Measurements from ENCODE around the gene DLD.
"Not testable (repeated sequence)": the region's sequence is repeated elsewhere in the genome, so short reads cannot be mapped to it uniquely, and the experiment has no call there.

Gene DLD, protein sequence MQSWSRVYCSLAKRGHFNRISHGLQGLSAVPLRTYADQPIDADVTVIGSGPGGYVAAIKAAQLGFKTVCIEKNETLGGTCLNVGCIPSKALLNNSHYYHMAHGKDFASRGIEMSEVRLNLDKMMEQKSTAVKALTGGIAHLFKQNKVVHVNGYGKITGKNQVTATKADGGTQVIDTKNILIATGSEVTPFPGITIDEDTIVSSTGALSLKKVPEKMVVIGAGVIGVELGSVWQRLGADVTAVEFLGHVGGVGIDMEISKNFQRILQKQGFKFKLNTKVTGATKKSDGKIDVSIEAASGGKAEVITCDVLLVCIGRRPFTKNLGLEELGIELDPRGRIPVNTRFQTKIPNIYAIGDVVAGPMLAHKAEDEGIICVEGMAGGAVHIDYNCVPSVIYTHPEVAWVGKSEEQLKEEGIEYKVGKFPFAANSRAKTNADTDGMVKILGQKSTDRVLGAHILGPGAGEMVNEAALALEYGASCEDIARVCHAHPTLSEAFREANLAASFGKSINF

GRCh38 chr7:107890962-107891635 is at the start of gene DLD:
Gene DLD (plus strand): TSS chr7:107891183. CDS start chr7:107891251, 68 bp downstream.
- peak; percentile 50 for DNase-seq

DNA sequence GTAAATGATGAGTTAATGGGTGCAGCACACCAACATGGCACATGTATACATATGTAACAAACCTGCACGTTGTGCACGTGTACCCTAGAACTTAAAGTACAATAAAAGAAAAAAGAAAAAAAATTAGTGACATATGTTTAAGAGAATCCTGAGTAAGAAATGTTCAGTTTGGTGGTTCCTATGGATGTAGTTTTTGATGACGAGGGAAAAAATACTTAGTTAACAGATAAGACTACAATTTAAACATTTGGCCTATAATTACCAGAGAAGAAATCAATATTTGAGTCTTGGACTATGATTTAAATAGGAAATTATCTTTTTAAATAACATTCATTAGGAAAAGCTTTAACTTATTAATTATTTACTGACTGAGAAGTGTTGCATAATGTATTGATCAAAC is 48.8 kb upstream of the DLD start:
- no peak for DNase-seq

GRCh38 chr7:107843184-107843583 is 47.8 kb upstream of the DLD start:
- no peak for DNase-seq

- DNase-seq, result no peak
These were observed 44.7 kb upstream of the DLD start for GRCh38 chr7:107846324-107846723.

DNA sequence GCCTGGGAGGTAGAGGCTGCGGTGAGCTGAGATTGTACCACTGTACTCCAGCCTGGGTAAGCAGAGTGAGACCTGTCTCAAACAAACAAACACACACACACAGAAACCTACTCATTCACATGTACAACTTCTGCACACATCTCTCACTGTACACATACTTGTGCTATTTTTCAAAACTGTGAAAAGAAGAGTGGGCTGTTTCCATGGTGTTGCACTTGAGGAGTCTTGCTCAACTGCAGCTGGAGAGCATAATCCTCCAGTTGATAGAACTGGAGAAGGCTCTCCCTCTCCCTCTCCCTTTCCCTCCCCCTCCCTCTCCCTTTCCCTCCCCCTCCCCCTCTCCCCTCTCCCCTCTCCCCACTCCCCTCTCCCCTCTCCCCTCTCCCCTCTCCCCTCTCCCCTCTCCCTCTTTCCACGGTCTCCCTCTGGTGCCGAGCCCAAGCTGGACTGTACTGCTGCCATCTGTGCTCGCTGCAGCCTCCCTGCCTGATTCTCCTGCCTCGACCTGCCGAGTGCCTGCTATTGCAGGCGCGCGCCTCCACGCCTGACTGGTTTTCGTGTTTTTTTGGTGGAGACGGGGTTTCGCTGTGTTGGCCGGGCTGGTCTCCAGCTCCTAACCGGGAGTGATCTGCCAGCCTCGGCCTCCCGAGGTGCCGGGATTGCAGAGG is 43.7 kb upstream of the DLD start:
- DNase-seq, result no peak

DNA sequence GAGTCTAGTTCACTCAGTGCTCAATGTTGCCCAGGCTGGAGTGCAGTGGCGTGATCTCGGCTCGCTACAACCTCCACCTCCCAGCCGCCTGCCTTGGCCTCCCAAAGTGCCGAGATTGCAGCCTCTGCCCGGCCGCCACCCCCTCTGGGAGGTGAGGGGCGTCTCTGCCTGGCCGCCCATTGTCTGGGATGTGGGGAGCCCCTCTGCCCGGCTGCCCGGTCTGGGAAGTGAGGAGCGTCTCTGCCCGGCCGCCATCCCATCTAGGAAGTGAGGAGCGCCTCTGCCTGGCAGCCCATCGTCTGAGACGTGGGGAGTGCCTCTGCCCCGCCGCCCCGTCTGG is 43.2 kb upstream of the DLD start:
- not testable (repeated sequence) for DNase-seq

DNA sequence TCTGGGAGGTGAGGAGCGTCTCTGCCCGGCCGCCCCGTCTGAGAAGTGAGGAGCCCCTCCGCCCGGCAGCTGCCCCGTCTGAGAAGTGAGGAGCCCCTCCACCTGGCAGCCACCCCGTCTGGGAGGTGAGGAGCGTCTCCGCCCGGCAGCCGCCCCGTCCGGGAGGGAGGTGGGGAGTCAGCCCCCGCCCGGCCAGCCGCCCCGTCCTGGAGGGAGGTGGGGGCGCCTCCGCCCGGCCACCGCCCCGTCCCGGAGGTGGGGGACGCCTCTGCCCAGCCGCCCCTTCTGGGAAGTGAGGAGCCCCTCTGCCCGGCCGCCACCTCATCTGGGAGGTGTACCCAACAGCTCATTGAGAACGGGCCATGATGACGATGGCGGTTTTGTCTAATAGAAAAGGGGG is 42.8 kb upstream of the DLD start:
- not testable (repeated sequence) for DNase-seq

DNA sequence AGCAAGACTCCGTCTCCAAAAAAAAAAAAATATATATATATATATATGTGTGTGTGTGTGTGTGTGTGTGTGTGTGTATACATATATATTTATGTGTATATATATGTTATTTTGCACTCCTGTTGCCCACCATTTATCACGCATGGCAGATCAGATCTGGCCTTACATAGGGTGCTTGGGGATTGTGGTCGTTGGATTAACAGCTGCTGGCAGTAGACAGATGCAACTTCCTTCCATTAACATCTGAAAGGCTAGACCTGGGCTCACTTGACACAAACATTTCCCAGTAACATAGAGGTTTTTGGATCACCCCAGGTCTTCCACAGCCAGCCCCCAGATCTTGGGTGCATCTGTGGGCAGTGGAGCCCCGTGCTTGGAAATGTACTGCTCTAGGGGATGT is 40.8 kb upstream of the DLD start:
- no peak for DNase-seq

DNA sequence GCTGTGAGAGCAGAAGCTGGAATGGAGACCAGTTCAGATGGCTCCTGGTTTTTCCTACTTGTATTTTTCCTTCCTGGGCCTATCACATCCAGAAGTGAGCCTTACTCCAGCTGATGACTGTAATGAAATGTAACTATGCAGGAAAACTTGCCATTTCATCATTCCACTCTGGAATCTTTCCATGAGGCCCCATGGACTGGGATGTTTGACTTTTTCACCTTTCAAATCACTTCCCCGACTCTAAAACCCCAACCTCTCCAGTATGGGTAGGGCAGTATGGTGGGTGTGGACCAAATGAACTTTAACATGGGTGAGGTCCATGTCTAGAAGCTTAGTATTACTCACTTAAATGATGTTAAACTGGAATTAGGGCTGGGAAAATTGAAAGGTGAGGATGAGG is 40.3 kb upstream of the DLD start:
- DNase-seq, result no peak

- no peak for DNase-seq
These were observed 36.5 kb upstream of the DLD start for GRCh38 chr7:107854454-107854853.

DNA sequence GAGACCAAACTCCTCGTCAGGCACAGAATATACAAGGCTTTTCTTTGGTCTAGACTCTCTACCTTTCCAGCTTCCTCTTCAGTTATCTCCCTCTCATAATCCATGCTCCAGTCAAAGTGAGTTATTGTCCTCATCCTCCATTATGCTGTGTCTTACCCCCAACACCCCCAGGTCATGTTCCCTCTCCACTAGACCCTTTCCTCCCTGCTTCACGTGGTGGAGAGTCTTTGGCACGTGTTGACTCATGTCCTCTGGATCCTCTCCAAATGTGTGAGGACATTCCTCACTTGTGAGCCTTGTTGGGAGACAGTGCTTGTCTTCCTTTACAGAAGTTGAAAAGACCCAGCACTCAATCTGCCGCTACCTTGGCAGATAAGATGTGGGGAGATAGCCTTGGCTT is 36.0 kb upstream of the DLD start:
- no peak for DNase-seq

DNA sequence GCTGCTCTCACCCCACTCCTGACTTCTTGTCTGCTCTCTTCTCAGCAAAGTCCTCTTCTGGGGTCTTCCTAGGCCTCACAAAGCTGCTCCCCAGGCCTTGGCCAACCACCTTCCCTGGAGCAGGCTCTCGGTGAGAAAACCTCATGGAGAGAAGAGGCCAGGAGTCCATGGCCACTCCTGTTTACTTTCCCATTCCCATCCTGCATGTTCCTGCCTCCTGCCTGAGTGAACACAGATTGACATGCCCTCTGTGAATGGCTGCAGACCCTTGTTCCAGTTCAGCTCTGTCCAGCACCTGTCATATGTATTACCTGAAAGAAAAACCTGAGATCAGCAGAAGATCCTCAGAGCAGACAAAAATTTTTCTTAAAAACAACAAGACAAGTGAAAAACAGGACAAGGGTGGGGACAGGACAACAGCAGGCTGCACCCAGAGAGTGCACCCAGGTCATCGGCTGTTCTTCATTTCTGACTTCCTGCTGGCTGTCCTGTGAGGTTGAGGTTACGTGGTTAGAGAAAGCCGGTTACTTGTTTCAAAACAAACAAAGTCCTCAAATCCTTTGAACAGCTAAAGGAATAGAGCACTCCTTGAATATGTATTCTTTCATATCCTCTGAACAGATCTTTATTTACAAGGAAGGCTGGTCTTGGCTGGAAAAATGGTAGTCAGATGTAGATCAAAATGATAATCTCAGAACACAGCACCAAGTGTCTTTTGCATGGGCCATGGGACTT is 34.0 kb upstream of the DLD start:
- DNase-seq, result no peak

DNA sequence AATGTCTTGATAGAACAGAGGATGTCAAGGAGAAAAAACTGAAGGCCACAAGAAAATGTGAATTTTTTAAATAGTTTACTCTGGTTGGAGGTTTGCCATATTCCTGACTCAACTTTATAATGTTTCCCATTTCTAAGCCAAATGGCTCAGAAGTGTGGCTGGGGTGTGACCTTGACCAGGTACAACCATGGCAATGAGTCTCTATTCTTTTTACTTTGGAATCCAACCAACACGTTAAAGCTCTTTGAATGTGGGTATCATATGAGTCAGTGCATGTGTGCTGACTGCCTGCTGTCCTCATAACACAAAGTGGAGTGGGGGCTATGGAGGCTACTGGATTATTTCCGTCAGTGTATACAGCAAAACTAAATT is 33.5 kb upstream of the DLD start:
- DNase-seq, result no peak

DNA sequence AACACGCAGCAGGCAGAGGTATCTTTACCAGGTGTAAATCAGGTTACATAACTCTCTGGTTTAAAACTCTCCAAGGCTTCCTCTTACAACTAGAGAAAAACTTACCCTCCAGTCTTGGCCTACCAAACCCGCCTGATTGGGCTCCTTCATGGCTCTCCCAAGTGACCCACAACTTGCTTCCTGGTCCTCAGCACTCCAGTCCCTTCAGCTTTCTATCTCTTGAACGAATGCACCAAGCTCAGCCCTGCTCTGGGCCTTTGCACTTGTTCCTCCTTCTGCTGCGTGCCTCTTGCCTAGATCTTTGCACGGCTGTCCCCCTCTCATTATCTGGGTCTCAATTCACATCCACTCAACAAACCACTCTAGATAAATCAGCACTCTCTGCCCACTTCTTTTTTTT is 32.7 kb upstream of the DLD start:
- DNase-seq, result no peak

DNA sequence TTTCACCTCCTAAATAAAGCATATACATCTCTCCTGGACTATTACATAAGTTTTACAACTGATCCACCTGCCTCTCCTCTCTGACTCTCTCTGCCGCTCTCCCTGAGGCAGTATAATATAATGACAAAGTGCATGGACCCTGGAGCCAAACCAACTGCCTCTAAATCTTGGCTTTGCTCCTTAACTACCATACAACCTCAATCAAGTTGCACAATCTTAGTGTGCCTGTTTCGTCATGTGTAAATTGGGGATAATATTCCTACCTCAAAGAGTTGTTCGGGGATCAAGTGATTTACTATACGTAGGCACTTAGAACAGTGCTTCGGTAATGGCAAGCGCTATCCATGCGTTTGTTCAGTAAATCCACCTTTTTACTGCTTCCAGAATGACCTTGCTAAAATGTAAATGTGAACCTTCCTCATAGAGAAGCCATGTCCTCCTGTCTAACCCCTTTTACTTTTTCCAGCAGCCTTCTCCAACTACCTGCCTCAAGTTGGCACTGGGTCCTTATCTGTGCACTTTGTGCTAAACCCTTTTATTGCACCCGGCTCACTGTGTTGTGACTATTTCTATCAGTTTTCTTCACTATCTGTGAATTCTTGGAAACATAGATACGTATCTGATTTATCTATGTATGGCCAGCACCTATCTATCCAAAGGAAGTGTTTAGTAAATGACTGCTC is 30.6 kb upstream of the DLD start:
- no peak for DNase-seq

DNA sequence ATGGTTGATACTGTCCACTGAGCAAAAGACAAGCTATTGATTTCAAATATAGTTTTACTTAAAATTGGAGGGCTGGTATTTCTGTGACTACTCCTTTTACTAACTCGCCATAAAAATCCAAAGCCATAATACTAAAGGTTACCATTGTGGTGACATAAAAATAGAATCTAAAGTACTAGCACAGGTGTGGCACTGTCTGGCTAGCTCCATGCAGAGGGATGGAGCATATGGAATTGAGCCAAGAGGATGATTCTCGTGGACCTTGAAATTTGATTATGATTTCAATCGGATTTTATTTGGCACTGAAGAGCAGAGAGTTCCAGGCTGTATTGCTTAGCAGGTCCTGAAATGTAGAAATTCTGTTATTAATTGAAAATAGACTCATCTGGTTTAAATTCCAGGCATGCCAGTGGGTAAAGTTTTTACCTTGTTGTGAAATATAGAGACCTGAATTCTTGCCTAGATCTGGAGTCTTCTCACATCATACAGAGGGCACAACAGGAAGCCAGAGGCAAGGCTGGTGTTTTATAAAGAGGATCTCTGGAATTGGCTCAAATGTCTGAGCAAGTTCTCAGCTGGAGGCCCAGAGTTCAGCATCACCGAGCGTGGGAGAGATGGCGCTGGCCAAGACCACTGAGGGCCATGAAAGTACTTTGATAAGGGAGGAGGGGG is 29.9 kb upstream of the DLD start:
- DNase-seq, result no peak

- no peak for DNase-seq
These were observed 24.8 kb upstream of the DLD start for GRCh38 chr7:107865956-107866775.

GRCh38 chr7:107867858-107868466 is 23.0 kb upstream of the DLD start:
- no peak for DNase-seq

GRCh38 chr7:107870427-107871000 is 20.5 kb upstream of the DLD start:
- DNase-seq, result no peak

GRCh38 chr7:107874111-107874510 is 16.9 kb upstream of the DLD start:
- no peak for DNase-seq

All from SIG-M5 (cell line).